Mucosa of descending colon (tissue), 3 donors: Measurements from ENCODE around the gene IGDCC3. TPM values are rescaled to one million over a fixed set of nuclear protein-coding genes. Genes with fewer than 3 reads are reported as not detected.

Source experiments
- ATAC-seq: fragments of 200-7000 bp; cut with Tn5 transposase; one replicate; pipeline ENCODE4 v1.9.1; 2020; ENCODE audit warnings: mild to moderate bottlenecking, moderate library complexity
- DNase-seq, 3 donors: peaks; one replicate each; pipeline ENCODE4 v3.0.0-alpha.2; 2020
- H3K36me3 ChIP-seq: fragments of 200-600 bp; one replicate; pipeline ENCODE4 v1.8.0; 2021; ENCODE audit warnings: low read depth, mild to moderate bottlenecking
- H3K4me1 ChIP-seq: fragments of 200-600 bp; one replicate; pipeline ENCODE4 v1.8.0; 2021; ENCODE audit warnings: low read depth, mild to moderate bottlenecking
- H3K4me3 ChIP-seq: fragments of 200-600 bp; one replicate; pipeline ENCODE4 v1.8.0; 2021; ENCODE audit warnings: mild to moderate bottlenecking
- H3K9me3 ChIP-seq: fragments of 200-600 bp; one replicate; pipeline ENCODE4 v1.8.0; 2021; ENCODE audit warnings: mild to moderate bottlenecking
- intact Hi-C, 2 donors: fragments of 100-400 bp; cut with DNase I in 1 of 2; cut with micrococcal nuclease in 1 of 2; formaldehyde crosslinking; loops; one replicate each; pipeline versions ENCODE4 v1.11.0 to v1.11.1; 2022; cut with DNase I, micrococcal nuclease
- long read RNA-seq, 2 donors: library from polyadenylated mRNA; unstranded; transcript quantifications; one replicate each; pipeline ENCODE4 v2.0.0, GENCODE V29; 2019 to 2021
- total RNA-seq, 3 donors: library from RNA; stranded (reverse); fragmentation: NEBNext Ultra II Directional in 2 of 3; extraction: Animal tissue kit (Norgen Biotek cat#: 25700) in 2 of 3; gene quantifications; one replicate each; pipeline versions ENCODE4 v1.2.1 to v1.2.4, GENCODE V29; 2021 to 2023
- TF ChIP-seq, protein P1 (sequence below): fragments of 200-600 bp; IDR thresholded peaks from one replicate; pipeline ENCODE4 v1.8.0; 2022; ENCODE audit warnings: antibody characterized with exemption, mild to moderate bottlenecking
- donor health status: DM: no; HTN: no; CAD: no; lungs with moderate emphysema.
- donor health status: DM: no; HTN: no; CAD: no.
- donor health status: DM: no; HTN: yes; CAD: no.

Gene IGDCC3
- under 1 TPM in 1 of 3 donors, not detected in 2; 0.51 TPM for total RNA-seq
- long read RNA-seq, donor 1, partial matches to known transcripts: 1 of 3 reads
- long read RNA-seq, donor 1, other reads (novel, unspliced or antisense): 2 of 3 reads
- long read RNA-seq, donor 2: 0 reads

DNA sequence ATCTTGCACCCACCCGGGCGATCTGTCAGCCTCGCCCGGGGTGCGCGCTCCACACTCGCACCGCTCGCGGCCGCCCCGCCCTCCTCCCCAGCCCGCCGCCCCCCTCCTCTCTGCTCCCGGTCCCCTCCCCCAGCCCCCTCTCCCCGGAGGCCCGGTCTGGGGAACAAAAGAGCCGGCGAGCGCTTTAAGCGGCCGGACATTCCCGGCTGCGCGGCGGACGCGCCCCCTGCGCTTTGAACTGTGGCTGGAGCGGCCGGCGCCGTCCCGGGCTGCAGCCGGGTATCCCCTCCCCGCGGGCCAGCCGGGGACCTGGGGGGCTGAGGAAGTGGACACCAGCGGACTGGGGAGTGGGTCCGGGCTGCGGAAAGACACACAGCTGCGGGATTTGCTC, at the start of gene IGDCC3:
Gene IGDCC3 (minus strand): TSS at position 27 of the 391 bp plus-strand sequence. CDS start 214 bp downstream, outside the sequence.
- Histone ChIP-seq H3K4me1 (peaks cover 13% of the 10 kb centered on the region), H3K4me3 (no peak within 1 kb of the TSS), H3K9me3 (no peaks in the 10 kb centered on the region), H3K36me3 (no peaks in the 10 kb centered on the region)
- DNase-seq (no peak), ATAC-seq (no peak)
- TF ChIP-seq, protein P1, sequence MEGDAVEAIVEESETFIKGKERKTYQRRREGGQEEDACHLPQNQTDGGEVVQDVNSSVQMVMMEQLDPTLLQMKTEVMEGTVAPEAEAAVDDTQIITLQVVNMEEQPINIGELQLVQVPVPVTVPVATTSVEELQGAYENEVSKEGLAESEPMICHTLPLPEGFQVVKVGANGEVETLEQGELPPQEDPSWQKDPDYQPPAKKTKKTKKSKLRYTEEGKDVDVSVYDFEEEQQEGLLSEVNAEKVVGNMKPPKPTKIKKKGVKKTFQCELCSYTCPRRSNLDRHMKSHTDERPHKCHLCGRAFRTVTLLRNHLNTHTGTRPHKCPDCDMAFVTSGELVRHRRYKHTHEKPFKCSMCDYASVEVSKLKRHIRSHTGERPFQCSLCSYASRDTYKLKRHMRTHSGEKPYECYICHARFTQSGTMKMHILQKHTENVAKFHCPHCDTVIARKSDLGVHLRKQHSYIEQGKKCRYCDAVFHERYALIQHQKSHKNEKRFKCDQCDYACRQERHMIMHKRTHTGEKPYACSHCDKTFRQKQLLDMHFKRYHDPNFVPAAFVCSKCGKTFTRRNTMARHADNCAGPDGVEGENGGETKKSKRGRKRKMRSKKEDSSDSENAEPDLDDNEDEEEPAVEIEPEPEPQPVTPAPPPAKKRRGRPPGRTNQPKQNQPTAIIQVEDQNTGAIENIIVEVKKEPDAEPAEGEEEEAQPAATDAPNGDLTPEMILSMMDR: no peak
- intact Hi-C loops: no loop called here

DNA sequence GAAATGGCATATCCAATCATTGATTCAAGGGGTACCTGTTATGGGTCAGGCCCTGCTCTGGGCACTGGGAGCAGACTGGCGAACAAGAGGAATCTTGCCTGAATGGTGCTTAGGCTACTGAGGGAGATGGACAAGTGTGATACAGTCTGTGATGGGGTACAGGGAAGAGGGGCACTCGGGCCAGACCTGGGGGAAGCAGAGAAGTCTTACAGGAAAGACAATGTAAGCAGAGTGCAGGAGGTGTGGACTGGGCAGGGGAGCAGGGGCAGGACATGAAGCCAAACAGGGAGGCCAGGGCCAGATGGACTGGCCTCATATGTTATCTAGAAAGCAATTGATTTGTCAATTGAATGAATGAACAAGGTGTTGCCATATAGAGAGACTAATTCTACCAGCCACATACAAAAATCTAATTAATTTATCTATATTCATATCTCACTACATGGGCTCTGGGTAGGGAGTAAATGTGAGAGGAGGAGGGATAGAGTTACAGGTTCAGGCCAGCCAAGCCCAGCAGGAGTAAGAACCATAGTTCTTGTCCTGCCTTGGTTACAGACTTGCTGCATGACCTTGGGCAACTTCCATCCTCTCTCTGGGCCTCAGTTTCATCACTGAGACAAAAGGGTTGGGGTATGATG, 48.5 kb upstream of the IGDCC3 start:
- H3K36me3 ChIP-seq: no peaks in the 10 kb centered on the region
- peaks cover 8% of the 10 kb centered on the region for H3K4me1 ChIP-seq
- intact Hi-C loops: no loop called here
- H3K4me3 ChIP-seq: no peak overlapping the region
- no peaks in the 10 kb centered on the region for H3K9me3 ChIP-seq
- no peak for ATAC-seq
- DNase-seq: no peak
- TF ChIP-seq, protein P1: no peak

DNA sequence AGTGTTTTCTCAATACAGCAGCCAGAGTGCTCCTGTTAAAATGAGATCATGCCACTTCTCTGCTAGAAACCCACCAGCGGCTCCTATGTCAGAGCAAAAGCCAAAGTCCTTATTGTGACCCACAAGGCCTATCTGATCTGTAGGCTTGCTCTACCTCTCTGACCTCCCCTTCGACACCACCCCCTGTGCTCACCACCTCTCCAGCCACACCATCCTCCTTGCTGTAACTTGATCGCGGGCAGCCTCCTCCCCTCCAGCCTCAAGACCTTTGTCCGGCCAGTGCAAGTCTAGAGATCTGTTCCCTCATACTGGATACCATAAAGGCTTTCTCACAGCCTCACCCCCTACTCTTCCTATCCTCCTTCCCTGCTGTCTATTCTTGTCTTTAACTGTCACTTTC, 46.9 kb upstream of the IGDCC3 start:
- intact Hi-C loops: no loop called here
- Histone ChIP-seq H3K4me3 (no peak overlapping the region), H3K9me3 (no peaks in the 10 kb centered on the region), H3K36me3 (no peaks in the 10 kb centered on the region), H3K4me1 (peaks cover 13% of the 10 kb centered on the region)
- ATAC-seq (no peak), DNase-seq (no peak)
- TF ChIP-seq, protein P1: no peak

DNA sequence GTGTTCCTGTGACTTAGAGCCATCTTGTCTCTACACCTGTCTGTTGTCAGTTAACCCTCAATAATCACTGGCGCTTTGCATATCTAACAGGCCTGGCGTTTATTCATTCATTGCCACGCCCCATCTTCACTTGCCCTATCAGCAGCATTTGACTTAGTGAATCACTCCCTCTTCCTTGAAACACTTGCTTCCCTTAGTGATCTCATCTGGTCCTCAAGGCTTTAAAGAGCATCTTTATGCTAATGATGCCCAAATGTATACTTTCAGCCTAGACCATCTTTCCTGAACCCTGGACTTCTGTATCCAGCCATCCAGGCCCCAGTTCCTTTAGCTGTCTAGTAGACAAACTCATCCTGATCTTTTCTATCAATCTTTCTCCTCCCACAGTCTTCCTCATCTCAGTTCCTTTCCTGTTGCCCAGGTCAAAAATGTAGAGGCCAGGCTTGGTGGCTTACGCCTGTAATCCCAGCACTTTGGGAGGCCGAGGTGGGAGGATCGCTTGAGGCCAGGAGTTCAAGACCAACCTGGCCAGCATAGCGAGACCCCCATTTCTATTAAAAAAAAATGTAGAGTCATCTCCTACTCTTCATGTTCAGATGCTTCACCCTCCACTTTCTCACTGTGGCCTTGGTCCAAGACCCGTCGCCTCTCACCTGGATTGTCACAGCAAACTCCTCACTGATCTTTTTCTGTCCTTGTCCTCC, 46.3 kb upstream of the IGDCC3 start:
- Histone ChIP-seq H3K9me3 (no peaks in the 10 kb centered on the region), H3K4me3 (no peak overlapping the region), H3K4me1 (peaks cover 13% of the 10 kb centered on the region), H3K36me3 (no peaks in the 10 kb centered on the region)
- no peak for ATAC-seq
- intact Hi-C loops: no loop called here
- DNase-seq: no peak
- TF ChIP-seq, protein P1: no peak

DNA sequence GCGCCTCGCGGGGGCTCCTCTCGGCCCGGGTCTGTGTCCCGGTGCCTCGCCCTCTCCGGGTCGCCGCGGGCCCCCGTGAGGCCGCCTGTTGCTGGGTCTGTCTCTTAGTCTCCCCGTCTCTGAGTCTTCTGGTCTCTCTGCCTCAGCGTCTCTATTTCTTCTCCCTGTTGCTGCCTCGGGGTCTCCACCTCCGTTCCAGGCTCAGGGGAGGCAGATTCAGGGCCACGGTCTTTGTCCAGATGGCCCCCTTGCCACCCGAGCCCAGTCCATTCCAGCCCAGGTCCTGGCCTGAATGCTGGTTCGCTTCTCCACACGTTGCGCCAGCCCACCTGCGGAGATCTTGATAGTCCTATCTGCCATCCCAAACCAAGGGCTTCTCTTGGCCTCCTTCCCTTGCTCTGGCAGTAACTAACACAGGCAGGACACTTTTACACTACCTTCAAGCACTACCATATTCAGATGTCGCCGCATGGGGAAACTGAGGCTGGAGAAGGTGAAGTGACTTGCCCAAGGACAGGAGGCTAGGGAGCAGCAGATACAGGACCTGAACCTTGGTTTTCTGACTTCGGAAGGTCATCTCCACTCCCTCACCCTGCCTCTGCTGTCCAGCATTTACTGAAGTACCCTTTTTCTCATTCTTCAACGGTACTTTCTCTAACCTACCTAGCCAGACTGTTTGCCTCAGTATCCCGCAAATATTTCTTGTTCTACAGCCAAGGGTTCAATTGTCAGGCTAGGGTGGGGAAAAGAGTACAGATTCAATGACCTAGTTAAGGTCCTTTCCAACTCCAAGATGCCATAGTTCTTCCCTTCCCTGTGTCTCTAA, 45.6 kb upstream of the IGDCC3 start:
- Histone ChIP-seq H3K36me3 (no peaks in the 10 kb centered on the region), H3K4me3 (no peak overlapping the region), H3K4me1 (peaks cover 13% of the 10 kb centered on the region), H3K9me3 (no peaks in the 10 kb centered on the region)
- ATAC-seq (no peak), DNase-seq (no peak)
- intact Hi-C loops: no loop called here
- TF ChIP-seq, protein P1: no peak
